ENCODE results near the gene NLRC5. TPM values are rescaled to one million over a fixed set of nuclear protein-coding genes. Genes with fewer than 3 reads are reported as not detected.

NLRC5 gene
- total and polyA plus RNA-seq, 9 of the 15 experiments (the other 6 are each of a cell fraction or from before 2014, with no cell fraction given) = 0.59 to 0.71 TPM; not detected in 7

DNA sequence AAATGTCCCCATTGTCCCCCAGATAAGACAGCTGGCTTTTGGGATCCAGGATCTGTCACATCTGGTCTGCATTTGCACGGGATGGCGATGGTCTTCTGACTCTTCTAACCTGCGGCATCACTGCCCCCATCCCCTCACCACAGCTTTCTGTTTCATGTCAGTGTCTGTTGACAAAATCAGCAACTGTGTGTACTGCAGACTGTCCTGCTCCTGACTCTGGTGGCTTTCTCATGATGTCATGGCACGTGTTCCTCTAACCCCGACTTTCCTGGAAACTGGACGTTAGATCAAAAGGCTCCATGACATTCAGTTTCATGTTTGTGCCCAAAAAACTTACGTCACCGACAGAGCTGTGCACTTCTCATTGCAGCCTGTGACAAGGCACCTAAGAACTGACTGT, 73.0 kb downstream of the NLRC5 start (continued):
- TF ChIP-seq, protein P1, sequence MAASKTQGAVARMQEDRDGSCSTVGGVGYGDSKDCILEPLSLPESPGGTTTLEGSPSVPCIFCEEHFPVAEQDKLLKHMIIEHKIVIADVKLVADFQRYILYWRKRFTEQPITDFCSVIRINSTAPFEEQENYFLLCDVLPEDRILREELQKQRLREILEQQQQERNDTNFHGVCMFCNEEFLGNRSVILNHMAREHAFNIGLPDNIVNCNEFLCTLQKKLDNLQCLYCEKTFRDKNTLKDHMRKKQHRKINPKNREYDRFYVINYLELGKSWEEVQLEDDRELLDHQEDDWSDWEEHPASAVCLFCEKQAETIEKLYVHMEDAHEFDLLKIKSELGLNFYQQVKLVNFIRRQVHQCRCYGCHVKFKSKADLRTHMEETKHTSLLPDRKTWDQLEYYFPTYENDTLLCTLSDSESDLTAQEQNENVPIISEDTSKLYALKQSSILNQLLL (CRISPR knock-in tag; IDR thresholded peaks at IDR 0.05; ENCODE audit: borderline replicate concordance) = no peak
- TF ChIP-seq, protein P2, sequence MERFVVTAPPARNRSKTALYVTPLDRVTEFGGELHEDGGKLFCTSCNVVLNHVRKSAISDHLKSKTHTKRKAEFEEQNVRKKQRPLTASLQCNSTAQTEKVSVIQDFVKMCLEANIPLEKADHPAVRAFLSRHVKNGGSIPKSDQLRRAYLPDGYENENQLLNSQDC (CRISPR knock-in tag; IDR thresholded peaks at IDR 0.05) = no peak
- TF ChIP-seq DIDO1 (tag; IDR thresholded peaks at IDR 0.05; ENCODE audit: low read depth) = no peak
- TF ChIP-seq HIVEP1 (CRISPR knock-in tag; IDR thresholded peaks at IDR 0.05) = no peak
- no peak for TF ChIP-seq GATA2 (CRISPR knock-in tag; IDR thresholded peaks at IDR 0.05)
- TF ChIP-seq, protein P3, sequence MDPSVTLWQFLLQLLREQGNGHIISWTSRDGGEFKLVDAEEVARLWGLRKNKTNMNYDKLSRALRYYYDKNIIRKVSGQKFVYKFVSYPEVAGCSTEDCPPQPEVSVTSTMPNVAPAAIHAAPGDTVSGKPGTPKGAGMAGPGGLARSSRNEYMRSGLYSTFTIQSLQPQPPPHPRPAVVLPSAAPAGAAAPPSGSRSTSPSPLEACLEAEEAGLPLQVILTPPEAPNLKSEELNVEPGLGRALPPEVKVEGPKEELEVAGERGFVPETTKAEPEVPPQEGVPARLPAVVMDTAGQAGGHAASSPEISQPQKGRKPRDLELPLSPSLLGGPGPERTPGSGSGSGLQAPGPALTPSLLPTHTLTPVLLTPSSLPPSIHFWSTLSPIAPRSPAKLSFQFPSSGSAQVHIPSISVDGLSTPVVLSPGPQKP (CRISPR knock-in tag; IDR thresholded peaks at IDR 0.05) = no peak
- no peak for TF ChIP-seq ZNF583 (CRISPR knock-in tag; IDR thresholded peaks at IDR 0.05)
- peak; percentile 64; the same call in 1 of the 2 replicates for TF ChIP-seq CREB1 (IDR thresholded peaks at IDR 0.05)
- peak; percentile 54 for TF ChIP-seq CREB1 (CRISPR knock-in tag; IDR thresholded peaks at IDR 0.05)
- no peak for TF ChIP-seq TGIF2 (CRISPR knock-in tag; IDR thresholded peaks at IDR 0.05)
- TF ChIP-seq ZNF766 (CRISPR knock-in tag; conservative IDR thresholded peaks at IDR 0.05) = no peak
- TF ChIP-seq, protein P4, sequence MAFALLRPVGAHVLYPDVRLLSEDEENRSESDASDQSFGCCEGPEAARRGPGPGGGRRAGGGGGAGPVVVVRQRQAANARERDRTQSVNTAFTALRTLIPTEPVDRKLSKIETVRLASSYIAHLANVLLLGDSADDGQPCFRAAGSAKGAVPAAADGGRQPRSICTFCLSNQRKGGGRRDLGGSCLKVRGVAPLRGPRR (CRISPR knock-in tag; IDR thresholded peaks at IDR 0.05) = no peak
- no peak for TF ChIP-seq ZKSCAN3 (CRISPR knock-in tag; IDR thresholded peaks at IDR 0.05)
- TF ChIP-seq, protein P5, sequence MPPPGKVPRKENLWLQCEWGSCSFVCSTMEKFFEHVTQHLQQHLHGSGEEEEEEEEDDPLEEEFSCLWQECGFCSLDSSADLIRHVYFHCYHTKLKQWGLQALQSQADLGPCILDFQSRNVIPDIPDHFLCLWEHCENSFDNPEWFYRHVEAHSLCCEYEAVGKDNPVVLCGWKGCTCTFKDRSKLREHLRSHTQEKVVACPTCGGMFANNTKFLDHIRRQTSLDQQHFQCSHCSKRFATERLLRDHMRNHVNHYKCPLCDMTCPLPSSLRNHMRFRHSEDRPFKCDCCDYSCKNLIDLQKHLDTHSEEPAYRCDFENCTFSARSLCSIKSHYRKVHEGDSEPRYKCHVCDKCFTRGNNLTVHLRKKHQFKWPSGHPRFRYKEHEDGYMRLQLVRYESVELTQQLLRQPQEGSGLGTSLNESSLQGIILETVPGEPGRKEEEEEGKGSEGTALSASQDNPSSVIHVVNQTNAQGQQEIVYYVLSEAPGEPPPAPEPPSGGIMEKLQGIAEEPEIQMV (tag; conservative IDR thresholded peaks at IDR 0.05; ENCODE audit: low read depth) = no peak
- TF ChIP-seq DPF2 (IDR thresholded peaks at IDR 0.05) = peak; percentile 50
- TF ChIP-seq NFE2 (IDR thresholded peaks at IDR 0.05; ENCODE audit: low read depth) = 0 out of 2 replicates have a peak, but pooled peaks have one; percentile 34
- TF ChIP-seq NEUROD1 (IDR thresholded peaks at IDR 0.05; ENCODE audit: borderline replicate concordance, low read depth, low read length, partially characterized antibody) = no peak
- peak; percentile 64 for TF ChIP-seq EP300 (IDR thresholded peaks at IDR 0.05; ENCODE audit: low read length)
- TF ChIP-seq, protein P6, sequence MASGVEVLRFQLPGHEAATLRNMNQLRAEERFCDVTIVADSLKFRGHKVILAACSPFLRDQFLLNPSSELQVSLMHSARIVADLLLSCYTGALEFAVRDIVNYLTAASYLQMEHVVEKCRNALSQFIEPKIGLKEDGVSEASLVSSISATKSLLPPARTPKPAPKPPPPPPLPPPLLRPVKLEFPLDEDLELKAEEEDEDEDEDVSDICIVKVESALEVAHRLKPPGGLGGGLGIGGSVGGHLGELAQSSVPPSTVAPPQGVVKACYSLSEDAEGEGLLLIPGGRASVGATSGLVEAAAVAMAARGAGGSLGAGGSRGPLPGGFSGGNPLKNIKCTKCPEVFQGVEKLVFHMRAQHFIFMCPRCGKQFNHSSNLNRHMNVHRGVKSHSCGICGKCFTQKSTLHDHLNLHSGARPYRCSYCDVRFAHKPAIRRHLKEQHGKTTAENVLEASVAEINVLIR (CRISPR knock-in tag; IDR thresholded peaks at IDR 0.05) = 0 out of 2 replicates have a peak, but pooled peaks have one; percentile 40
- TF ChIP-seq ILF3 (IDR thresholded peaks at IDR 0.05; ENCODE audit: borderline replicate concordance) = no peak
- TF ChIP-seq BRCA1 (IDR thresholded peaks at IDR 0.05) = no peak
- no peak for TF ChIP-seq BRCA1 (CRISPR knock-in tag; IDR thresholded peaks at IDR 0.05)
- TF ChIP-seq ETV6 (IDR thresholded peaks at IDR 0.05; ENCODE audit: borderline replicate concordance in 1 of 2, low read depth in 2 of 2, low read length in 1 of 2) = no peak
- no peak for TF ChIP-seq ETV6 (CRISPR knock-in tag; IDR thresholded peaks at IDR 0.05; ENCODE audit: borderline replicate concordance)
- no peak for TF ChIP-seq RBM14 (IDR thresholded peaks at IDR 0.05; ENCODE audit: borderline replicate concordance, insufficient read depth, low read depth, low read length)
- TF ChIP-seq GTF2A2 (tag; IDR thresholded peaks at IDR 0.05) = no peak
